ENCODE results near the gene CCDC92.

GRCh38 chr12:123892853-123893252 lies 79.8 kb downstream of the CCDC92 start:
- no peak for TF ChIP-seq POLR2AphosphoS5 (IDR thresholded peaks at IDR 0.05; ENCODE audit: low read depth, low read length)
- no peak for TF ChIP-seq REST (IDR thresholded peaks at IDR 0.05; ENCODE audit: insufficient read depth in 1 of 2, low read depth in 2 of 2, low read length in 2 of 2)
- TF ChIP-seq TAF1 (IDR thresholded peaks at IDR 0.05; ENCODE audit: borderline replicate concordance, insufficient read depth, low read length) = no peak
- TF ChIP-seq SIN3A (IDR thresholded peaks at IDR 0.05; ENCODE audit: borderline replicate concordance, insufficient read depth, low read length) = no peak

Data from PFSK-1 (cell line).